Activated T-cell treated with anti-CD3 and anti-CD28 coated beads for 4 hours (primary cell): ENCODE results near the gene APOBEC3H.
"Not testable (repeated sequence)": the region's sequence is repeated elsewhere in the genome, so short reads cannot be mapped to it uniquely, and the experiment has no call there.

Experiments used
- DNase-seq: peaks from one replicate; pipeline ENCODE4 v3.0.0-alpha.2; 2020

The APOBEC3H gene

DNA sequence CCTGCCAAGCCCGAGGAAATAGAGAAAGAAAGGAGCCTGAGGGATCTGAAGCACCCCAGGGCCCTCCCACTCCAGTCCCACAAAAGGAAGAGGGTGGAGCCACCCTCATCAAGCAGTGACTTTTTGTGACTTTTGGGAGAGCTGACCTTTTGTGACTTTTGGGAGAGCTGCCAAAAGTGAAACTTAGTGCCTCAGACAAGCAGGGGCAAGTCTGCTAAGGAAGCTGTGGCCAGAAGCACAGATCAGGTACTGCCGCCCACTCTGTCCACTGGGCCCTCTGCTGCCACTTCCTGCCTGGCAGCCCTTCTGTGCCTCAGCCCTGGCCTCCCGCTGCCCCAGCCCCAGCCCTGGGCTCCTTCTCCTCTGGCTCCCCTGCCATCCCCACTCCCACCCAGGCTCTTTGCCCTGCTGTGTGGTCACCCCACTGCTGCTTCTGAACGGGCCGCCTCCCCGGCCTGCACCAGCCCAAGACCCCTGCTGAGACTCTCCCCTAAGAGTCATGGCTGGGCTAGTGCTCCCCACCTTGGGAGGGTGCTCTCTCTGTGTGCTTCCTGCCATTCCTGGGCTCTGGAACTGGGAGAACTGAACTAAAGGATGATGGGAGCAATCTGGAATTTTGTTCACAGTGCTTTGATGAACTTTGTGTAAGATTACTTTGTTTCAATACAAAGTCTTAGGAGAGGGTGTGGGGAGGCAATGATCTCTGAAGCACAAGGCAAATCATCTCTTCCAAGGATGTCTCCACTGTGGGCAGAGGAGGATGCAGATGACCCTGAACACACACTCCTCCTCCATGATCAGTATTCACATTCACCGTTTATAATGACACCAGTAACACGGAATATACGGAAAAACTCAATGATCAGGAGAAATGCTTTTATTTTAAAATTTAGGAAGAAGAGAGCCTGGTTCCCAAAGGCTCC, at the start of gene APOBEC3H:
TSS of gene APOBEC3H (plus strand) at position 147 of the 923 bp plus-strand sequence. CDS start 3,035 bp downstream, outside the sequence.
- DNase-seq = no peak

DNA sequence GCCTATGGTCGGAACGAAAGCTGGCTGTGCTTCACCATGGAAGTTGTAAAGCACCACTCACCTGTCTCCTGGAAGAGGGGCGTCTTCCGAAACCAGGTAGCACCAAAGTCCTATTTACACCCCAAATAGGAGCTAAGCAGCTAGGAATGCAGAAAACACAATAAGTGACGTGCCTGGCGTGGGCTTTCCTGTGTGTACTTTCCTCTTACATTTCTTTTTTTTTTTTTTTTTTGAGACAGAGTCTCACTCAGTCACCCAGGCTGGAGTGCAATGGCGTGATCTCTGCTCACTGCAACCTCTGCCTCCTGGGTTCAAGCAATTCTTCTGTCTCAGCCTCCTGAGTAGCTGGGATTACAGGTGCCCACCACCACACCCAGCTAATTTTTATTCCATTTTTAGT, 47.6 kb upstream of the APOBEC3H start:
- DNase-seq = not testable (repeated sequence)

DNA sequence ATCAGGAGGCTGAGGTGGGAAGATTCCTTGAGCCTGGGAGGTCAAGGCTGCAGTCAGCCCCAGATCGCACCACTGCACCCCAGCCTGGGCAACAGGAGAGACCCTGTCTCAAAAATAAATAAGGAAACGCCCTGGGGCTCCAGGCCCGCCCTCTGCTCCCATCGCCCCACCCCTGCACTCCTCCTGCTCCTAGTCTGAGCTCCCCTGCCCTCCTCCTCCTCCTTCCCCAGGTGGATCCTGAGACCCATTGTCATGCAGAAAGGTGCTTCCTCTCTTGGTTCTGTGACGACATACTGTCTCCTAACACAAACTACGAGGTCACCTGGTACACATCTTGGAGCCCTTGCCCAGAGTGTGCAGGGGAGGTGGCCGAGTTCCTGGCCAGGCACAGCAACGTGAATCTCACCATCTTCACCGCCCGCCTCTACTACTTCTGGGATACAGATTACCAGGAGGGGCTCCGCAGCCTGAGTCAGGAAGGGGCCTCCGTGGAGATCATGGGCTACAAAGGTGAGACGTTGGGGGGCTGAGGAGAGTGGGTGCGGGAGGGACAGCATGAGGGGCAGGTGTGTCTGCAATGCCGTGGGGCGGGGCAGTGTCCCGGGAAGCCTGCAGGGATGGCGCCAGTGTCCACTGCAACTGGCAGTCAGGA, 45.1 kb upstream of the APOBEC3H start:
- DNase-seq = not testable (repeated sequence)

DNA sequence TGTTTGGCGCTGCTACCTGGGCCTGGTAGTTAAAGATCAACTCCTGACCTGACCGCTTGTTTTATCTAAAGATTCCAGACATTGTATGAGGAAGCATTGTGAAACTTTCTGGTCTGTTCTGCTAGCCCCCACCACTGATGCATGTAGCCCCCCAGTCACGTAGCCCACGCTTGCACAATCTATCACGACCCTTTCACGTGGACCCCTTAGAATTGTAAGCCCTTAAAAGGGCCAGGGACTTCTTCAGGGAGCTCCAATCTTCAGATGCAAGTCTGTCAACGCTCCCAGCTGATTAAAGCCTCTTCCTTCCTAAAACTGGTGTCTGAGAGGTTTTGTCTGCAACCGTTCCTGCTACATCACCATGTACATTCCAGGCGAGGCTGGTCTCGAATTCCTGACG, 41.4 kb upstream of the APOBEC3H start:
- no peak for DNase-seq

DNA sequence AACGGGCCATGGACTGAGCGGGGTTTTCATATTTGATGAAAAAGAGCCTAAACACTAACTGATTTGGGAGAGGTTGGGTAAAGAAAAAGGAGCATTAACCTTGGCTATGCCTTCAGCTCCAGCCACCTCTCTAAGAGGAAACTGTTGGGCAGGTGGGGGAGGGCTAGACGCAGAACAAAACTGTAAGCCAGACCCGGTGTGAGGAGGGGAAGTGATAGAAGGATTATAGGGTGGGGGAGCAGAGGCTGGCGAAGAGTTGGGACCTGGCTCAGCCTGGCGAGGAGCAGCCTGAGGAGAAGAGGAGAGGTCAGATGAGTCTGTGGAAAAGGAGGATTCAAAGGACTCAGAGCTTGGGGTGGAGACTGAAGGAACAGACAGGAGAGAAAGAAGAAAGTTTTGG, 35.8 kb upstream of the APOBEC3H start:
- DNase-seq = not testable (repeated sequence)

DNA sequence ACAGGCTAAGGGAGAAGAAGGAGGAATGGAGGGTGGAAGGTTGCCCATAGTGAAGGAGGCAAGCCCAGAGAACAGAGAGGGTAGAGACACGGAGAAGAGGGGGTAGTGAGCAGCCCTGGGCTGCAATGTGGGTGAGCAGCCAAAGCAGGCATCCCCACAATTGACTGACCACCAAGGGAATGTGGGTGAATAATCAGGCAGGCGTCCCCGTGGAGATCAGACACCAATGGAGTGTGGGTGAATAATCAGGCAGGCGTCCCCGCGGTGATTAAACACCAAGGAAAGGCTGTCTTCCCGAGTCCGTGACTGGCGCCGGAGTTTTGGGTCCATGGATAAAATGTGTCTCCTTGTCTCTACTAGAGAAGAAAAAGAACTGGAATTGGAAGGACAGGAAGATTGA, 35.1 kb upstream of the APOBEC3H start:
- DNase-seq = not testable (repeated sequence)

DNA sequence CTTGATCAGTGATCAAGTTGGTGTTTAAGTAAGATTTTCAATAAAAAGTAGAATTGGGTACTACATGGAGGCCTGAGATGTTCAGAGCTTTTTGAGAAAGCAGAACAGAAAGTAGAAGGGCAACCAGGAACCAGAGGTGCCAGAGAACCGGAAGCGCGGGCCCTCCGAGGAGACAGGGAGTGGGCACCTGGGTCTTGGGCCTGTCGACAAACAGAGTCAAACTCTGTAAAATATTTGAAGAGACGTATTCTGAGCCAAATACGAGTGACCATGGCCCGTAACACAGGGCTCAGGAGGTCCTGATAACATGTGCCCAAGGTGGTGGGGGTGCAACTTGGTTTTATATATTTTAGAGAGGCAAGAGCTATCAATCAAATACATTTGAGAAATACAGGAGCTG, 33.1 kb upstream of the APOBEC3H start:
- DNase-seq = not testable (repeated sequence)

DNA sequence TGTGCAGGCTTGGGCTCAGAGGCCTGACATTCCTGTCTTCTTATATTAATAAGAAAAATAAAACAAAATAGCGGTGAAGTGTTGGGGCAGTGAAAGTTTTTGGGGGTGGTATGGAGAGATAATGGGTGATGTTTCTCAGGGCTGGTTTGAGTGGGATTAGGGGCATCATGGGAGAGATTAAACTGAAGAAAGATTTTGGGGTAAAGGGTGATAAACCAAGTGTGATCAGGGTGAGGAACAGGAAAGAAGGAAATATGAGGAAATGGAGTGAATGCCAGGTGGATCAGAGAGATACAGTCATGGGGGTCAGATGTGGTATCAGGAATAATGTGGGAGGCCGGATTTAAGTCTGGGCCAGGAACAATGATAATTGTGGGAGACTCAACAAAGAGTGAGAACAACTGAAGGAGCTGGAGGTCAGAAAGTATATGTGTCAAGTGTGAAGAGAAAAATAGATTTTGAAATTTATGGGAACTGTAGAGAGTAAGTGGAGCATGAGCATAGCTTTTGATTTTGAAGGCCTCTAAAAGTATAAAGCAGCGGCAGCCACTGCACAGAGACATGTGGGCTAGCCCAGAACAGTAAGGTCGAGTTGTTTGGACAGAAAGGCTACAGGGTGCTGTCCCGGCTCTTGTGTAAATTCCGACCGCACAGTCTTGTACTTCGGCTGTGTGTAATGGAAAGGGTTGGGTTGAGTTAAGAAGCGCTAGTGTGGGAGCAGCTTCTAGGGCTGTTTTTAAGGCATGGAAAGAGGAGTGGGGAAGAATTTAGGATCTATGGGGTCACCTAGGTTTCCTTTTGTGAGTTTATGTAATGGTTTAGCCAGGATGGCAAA, 30.4 kb upstream of the APOBEC3H start:
- not testable (repeated sequence) for DNase-seq

DNA sequence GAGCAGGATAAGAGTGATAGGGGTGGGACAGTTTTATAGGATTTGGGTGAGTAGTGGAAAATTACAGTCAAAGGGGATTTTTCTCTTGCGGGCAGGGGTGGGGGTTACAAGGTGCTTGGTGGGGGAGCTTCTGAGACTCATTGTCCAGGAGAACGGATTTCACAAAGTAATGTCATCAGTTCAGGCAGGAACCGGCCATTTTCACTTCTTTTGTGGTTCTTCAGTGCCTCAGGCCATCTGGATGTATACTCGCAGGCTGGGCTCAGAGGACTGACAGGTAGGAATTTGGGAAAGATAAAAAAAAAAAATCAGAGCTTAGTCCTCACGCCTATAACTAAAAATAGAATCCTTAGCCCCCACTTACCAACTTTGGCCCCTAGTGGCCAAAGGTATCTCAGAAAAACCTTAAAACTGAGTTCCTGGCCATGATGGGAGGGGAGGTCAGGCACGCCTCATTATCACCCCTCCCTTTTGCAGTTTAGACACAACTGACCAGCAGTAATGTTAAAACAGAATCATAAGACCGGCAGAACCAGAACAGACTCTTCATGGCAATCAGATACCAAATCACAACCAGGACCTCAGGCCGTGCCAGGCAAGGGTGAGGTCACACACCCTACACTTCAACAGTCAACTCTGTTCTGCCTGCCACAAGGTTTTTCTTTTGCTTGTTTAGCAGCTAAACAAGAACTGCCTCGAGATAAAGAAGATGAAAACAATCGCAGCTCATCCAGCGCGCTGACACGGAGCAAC, 28.8 kb upstream of the APOBEC3H start:
- DNase-seq = no peak

DNA sequence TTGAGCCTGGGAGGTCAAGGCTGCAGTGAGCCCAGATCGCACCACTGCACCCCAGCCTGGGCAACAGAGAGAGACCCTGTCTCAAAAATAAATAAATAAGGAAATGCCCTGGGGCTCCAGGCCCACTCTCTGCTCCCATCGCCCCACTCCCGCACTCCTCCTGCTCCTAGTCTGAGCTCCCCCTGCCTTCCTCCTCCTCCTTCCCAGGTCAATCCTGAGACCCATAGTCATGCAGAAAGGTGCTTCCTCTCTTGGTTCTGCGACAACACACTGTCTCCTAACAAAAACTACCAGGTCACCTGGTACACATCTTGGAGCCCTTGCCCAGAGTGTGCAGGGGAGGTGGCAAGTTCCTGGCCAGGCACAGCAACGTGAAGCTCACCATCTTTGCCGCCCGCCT, 26.9 kb upstream of the APOBEC3H start:
- DNase-seq = no peak

DNA sequence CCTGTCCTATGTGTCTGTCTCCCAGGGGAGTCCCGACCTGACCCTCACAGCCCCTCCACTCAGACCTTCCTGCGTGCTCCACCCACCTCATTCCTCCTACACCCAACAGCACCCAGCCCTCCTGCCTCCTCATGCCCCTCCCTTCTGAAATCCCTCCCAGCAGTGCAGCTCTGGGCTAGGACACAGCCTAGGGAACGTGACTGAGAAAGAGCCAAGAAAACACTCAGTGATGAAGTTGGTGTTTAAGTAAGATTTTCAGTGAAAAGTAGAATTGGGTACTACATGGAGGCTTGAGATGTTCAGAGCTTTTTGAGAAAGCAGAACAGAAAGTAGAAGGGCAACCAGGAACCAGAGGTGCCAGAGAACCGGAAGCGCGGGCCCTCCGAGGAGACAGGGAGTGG, 24.5 kb upstream of the APOBEC3H start:
- DNase-seq = not testable (repeated sequence)

DNA sequence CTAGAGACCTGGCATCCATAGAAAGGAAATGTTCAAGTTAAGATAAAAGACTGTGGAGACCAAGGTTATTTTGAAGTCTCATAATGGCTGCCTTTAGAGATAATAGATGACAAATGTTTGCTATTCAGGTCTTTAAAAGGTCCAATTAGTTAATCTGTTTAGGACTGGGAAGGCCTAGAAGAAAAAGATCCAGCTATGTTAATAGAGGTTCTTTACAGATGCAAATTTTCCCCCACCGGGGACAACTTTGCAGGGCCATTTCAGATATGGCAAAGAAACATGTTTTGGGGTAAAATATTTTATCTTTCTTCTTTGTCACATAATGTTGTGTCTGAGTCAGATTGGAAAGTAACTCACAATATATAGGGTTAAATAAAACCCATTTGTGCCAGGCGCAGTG, 23.1 kb upstream of the APOBEC3H start:
- no peak for DNase-seq

DNA sequence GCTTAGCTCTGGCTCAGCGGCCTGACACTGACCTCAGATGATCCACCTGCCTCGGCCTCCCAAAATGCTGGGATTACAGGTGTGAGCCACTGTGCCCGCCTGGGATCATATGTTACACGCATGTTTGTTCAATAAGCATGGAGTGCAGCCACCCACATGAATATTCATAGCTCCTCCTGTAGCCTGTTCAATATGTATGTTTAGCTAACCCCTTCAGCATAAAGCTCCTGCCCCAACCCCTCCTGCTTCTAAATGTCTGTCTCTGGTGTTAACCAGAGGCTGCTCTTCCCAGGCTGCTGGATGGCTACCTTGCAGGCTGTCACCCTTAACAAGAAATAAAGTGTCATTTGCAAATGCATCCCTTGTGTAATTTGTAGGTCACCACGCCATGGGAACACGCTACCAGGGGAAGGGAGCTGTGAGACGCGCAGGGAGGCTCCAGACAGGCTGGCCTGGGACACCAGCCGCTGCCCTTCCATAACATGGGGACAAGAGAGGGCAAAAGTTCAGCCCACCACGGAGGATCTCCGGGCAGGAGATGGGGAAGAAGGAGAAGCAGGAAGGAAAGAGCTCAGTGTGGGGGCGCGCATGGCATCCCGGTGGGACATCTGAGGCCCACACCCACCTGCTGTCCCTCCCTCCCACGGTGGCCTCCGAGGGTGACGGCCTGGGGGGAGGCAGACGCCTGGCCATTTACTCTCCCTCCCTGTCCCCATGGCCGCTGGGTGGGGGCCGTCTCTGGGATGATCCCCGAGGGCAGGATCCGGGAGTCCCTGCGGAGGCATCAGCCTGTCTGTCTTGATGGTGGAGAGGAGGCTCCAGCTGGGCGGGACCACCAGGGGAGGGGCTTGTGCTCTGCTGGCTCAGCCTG, 20.7 kb upstream of the APOBEC3H start:
- DNase-seq = not testable (repeated sequence)

DNA sequence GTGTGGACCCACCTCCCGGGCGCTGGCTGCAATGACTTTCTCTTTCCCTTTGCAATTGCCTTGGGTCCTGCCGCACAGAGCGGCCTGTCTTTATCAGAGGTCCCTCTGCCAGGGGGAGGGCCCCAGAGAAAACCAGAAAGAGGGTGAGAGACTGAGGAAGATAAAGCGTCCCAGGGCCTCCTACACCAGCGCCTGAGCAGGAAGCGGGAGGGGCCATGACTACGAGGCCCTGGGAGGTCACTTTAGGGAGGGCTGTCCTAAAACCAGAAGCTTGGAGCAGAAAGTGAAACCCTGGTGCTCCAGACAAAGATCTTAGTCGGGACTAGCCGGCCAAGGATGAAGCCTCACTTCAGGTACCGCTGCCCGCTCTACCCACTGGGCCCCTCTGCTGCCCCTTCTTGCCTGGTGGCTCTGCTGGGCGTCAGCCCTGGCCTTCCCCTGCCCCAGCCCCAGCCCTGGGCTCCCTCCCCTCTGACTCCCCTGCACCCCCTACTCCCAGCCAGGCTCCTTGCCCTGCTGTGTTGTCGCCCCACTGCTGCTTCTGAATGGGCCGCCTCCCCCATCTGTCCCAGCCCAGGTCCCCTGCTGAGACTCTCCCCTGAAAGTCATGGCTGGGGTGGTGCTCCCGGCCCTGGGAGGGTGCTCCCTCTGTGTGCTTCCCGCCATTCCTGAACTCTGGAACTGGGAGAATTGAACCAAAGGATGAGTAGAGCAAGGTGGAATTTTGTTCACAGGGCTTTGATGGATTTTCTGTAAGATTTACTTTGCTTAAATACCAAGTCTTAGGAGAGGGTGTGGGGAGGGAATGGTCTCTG, 19.8 kb upstream of the APOBEC3H start, which contains the start of gene APOBEC3G:
TSS of gene APOBEC3G (plus strand) at position 250 of the 815 bp plus-strand sequence. CDS start at position 337, 87 bp downstream.
- not testable (repeated sequence) for DNase-seq

DNA sequence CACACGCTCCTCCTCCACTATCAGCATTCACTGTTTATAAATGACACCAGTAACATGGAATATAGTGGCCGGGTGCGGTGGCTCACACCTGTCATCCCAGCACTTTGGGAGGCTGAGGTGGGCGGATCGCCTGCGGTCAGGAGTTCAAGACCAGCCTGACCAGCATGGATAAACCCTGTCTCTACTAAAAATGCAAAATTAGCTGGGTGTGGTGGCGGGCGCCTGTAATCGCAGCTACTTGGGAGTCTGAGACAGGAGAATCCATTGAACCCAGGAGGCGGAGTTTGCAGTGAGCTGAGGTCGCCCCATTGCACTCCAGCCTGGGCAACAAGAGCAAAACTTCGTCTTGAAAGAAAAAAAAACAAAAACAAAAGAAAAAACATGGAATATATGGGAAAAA, 19.1 kb upstream of the APOBEC3H start:
- not testable (repeated sequence) for DNase-seq

DNA sequence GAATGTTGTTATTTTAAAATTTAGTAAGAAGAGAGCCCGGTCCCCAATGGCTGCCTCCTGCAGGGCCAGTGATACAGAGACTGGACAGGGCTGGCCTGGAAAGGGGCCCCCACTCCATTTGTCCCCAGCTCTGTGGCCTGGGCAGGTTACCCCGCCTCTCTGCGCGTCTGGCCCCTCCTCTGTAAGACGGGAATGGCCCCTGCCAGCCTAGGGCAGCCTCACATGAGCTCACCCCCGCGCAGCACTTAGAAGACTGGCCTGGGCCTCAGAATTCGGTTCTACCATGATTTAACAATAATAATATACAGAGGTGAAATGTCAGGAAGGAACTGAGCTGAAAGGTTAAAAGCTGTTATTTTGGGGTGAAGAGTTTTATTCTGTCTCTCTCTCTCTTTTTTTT, 18.7 kb upstream of the APOBEC3H start:
- DNase-seq = no peak

DNA sequence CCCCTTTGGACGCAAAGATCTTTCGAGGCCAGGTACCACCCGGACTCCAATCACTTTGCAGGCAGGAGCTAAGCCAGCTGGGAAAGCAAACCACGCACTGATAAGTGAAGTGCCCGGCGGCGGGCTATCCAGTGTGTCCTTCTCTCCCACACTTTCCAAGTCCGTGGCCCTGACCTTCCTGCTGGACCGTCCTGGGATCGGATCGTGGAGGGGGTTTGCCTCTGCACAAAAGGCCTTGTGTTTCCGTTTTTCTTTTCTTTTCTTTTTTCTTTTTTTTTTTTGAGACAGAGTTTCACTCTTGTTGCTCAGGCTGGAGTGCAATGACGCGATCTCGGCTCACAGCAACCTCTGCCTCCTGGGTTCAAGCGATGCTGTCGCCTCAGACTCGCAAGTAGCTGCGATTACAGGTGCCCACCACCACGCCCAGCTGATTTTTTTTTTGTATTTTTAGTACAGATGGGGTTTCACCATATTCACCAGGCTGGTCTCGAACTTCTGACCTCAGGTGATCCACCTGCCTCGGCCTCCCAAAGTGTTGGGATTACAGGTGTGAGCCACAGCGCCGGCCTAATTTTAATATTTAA, 17.9 kb upstream of the APOBEC3H start:
- DNase-seq = not testable (repeated sequence)

DNA sequence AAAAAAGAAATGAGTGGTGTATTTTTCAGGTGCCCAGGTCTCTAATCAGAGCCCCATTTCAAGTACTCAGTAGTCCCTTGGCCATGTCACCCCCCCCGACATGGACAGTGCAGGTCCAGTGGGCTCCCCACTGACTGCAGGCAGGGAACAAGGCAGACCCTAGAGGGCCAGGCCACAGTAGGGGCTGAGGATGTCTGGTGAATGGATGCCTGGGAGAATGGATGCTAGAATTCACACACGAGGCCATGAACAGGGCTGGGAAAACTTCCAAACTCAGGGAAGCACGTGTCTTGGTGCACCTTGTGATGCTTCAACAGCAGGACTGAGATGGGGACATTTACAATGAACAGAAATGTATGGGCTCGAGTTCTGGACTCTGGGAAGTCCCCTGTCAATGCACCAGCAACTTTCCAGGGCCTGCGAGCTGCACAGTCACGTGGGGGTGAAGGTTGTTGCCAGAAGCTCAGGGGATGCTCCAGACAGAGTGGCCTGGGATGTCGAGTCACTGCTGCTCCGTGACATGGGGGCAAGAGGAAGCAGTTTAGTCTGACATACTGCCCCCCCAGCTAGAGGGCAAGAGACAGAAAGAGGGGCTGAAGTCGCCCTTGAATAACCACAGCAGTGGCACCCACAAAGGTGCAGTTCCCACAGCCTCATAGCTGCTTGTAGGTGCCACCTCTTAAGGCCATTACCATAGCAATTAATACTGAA, 16.8 kb upstream of the APOBEC3H start:
- no peak for DNase-seq

DNA sequence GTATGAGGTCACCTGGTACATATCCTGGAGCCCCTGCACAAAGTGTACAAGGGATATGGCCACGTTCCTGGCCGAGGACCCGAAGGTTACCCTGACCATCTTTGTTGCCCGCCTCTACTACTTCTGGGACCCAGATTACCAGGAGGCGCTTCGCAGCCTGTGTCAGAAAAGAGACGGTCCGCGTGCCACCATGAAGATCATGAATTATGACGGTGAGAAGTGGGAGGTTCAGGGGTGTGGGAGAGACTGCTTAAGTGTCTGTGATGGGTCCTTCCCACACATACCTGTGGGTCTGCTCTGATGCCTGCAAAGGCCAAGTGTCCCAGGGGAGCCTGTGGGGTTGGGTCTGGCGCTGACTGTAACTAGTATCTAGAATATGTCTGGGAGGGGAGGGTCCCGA, 16.0 kb upstream of the APOBEC3H start:
- no peak for DNase-seq
